Stimulated activated CD8-positive, alpha-beta memory T cell treated with anti-CD3 and anti-CD28 coated beads, Interleukin-4, amount 100 ng/mL, for 1 hour (primary cell): Measurements from ENCODE around the gene RBBP8NL.
"Not testable (repeated sequence)": the region's sequence is repeated elsewhere in the genome, so short reads cannot be mapped to it uniquely, and the experiment has no call there.

Source experiments
- DNase-seq, 2 donors: peaks; one replicate each; pipeline ENCODE4 v3.0.0-alpha.2; 2020; ENCODE audit warnings: low read depth in 2 of 2, low spot score in 1 of 2

RBBP8NL gene

DNA sequence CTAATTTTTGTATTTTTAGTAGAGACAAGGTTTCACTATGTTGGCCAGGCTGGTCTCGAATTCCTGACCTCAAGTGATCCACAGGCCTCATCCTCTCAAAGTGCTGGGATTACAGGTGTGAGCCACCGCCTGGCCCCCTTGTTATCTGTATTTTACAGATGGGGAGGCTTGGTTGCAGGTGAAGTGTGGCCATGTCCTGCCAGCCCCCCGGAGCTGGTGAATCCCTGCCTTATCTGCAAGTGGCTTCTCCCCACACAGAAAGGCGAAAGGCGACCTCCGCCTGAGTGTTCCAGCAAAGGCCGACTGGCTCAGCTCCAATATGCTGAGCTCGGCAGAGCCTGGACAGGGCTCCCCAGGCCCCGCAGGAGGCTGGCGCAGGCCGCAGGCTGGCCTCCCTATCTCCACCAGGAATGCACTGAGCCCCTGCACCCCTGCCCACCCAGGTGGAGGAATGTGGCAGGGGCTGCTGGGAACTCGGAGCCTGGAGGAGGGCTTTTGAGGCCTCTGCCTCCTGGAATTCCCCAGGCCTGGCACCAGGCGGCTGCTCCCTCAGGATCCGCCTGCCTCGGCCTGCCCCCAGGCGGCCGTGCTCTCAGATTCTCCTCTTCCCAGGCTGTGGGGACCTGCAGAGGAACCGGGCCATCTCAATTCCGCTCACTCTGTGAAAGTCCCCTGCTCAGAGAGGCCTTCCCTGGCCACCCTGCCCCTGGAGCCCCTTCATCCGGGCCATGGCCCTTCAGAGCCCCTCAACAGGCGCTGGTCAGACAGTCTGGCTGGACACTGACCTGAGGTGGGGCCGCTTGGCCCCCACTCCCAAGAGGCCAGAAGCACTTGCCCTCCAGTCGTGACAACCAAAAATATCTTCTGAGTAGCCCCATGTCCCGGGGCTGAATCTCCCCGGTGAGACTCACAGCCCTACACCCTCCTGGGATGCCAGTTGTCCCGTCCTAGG lies 51.0 kb downstream of the RBBP8NL start:
- DNase-seq, result no peak

DNA sequence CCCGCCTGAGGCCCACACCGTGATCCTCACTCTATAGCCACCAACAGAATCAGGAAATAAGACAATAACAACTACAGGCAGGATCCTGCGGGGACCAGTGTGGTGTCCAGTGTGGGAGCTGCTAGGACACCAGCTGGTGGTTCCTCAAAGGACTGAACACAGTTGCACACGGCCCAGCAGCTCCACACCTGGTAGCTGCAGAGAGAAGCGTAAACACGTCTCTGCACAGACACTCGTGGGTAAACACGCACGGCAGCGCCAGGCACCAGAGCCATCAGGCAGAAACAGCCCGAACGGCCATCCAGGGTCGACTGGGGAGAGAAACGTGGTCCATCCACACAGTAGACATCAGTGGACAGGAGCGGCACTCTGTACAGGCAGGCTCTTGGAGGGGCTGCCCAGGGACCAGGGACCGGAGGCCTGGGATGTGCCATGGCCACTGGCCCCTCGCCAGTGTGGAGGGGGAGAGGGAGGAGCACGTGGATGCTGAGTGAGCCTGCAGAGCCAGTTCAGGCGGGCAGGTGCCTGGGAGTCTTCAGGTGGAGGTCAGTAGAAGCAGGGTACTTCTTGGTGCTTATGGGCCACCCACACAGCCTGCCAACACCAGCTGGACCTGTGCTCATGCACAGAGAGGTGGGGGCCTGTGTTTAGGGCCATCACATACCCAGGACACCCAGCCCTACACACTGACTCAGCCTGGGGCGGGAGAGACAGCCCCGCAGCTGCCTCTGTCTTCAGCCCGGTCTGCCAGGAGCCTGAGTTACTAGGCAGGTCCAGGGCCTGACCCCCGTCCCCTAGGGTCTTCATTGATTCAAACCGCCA lies 52.8 kb downstream of the RBBP8NL start:
- DNase-seq, result no peak

DNA sequence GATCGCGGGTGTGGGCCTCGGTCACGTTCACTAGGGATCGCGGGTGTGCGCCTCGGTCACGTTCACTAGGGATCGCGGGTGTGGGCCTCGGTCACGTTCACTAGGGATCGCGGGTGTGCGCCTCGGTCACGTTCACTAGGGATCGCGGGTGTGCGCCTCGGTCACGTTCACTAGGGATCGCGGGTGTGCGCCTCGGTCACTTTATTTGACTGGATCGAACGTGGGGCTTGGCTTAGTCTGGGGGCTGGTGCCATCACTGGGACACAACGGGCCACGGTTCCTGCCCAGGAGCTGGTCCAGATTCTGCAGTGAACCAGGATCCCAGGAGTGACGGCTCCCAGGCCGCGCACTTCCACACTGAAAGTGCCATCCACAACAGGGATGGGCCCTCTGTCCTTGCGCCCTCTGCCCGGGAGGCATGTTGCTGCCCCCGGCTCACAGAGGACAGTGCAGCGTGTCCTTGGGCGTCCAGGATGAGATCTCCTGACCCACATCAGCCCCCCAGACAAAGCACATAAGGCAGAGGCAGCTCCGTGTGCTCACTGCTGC lies 53.6 kb downstream of the RBBP8NL start:
- DNase-seq, result not testable (repeated sequence)

GRCh38 chr20:62372042-62372993 lies 55.0 kb downstream of the RBBP8NL start:
- no peak for DNase-seq

DNA sequence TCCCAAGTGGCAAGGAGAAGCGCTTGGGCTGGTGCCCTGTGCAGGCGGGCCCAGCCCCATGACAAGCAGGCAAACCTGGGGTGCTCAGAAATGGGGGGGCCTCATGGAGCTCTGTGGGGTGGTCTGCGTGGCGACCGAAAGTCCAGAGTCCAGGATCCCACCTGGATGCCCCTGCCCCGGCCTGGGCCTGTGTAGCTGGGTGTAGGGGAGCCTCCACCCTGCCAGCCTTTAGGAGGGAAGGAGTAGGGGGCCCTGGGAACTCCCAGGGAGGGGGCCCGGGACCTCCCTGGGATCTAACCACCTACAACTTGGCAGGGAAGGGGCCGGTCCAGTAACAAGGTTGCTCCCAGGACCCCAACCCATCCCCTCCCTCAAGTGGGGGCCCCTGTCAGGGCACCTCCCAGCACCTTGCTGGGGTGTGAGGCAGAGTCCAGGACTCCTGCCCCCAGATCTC lies 55.7 kb downstream of the RBBP8NL start:
- DNase-seq, result no peak

- DNase-seq, result no peak
These were observed 56.3 kb downstream of the RBBP8NL start for GRCh38 chr20:62370807-62371587.

DNA sequence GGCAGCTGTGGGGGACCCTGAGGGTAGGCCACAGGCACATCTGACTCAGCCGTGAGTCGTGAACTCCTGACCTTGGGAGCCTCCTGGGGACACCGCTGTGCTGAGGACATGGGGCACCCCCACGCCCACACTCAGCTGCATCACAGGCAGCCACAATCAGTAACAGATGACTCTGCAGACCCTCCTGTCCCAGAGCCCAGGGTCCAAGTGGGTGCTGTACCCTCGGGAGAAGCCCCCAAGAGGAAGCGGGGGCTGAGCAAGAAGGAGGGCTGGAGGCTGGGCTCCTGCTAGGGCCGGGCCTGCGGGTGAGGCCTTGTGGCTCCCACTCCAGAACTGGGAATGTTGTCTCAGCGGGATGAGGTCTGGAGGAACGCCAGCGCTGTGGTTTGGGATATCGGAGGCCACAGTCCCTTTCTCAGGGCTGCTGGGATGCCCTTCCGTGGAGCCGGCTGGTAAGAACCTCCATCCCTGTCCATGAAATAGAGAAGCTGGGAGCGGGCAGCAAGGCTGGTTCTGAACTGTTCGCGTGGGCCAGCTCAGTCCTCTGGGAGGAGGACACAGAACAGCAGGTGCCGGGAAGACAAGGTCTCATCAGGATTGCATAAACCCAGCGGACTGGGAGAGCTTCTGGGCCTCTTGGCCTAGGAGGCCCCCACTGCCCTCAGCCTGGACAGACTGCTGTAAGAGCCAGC lies 57.1 kb downstream of the RBBP8NL start:
- no peak for DNase-seq

DNA sequence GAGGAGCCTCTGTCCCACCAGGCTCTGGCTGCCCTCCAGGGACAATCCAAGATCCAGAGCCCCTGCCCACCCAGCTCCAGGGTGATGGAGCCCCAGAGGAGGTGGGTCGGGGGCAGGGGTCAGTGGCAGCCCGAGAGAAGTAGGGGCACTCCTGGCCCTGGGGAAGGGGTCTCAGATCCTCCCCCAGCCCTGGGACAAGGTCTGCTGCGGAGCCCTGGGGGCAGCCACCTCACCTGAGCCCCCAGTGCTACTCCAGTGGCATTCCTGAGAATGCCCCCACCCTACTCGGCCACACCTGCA lies 57.6 kb downstream of the RBBP8NL start:
- no peak for DNase-seq

GRCh38 chr20:62368976-62369814 lies 58.1 kb downstream of the RBBP8NL start:
- DNase-seq, result no peak

DNA sequence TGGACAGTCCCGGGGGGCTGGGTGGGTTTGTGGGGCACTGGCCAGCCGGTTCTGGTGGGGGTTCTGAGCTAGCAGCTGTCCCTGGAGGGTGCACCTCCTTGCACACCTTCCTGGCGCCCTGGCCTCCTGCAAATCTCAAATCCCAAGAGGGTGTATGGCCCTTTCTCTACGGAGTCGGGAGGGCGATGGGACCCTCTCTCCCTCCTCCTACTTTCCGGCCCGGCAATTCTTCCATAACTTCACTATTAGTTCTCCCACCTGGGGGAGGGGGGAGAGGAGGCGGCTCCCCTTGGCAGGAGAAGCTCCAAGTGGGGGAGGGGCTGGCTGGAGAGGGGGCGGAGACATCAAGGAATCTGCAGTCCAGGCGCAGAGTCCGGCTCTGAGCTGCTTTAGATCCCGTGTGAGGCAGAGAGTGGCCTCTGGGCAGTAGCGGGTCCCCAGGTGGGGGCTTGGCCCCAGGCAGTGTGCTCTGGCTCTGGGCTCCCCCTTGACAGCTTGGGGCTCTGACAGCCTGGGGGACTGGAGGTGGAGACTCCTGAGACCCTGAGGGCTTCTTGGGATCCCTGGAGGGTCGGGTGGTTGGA lies 58.9 kb downstream of the RBBP8NL start:
- DNase-seq, result no peak

GRCh38 chr20:62367633-62368391 lies 59.5 kb downstream of the RBBP8NL start:
- no peak for DNase-seq

DNA sequence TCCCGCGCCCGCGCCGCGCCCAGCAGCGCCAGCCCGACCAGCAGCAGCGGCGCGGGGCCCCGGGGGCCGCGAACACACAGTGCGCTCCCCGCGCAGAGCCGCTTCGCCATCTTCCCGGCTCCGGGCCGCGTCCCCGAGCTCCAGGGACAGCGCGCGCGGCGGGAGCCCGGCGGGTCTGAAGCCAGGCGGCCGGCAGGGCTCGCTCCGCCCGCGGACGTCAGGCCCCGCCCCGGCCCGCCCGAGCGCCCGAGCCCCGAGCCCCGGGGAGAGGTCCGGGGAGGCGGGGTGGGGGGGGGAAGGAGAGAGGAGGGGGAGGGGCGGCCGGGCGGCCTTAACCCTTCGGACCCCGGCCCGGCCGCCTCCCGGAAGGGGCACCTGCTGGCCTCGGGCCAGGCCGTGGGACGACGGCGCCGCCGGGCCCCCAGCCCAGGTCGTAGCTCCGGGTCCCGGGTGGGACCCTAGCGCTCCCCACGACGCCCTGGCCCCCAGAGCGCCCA lies 60.2 kb downstream of the RBBP8NL start, which contains the start of gene LAMA5:
Gene LAMA5, minus strand, starts transcription at position 177 of the 497 bp plus-strand sequence. Its CDS starts 67 bp downstream, at position 110.
- no peak for DNase-seq

- DNase-seq, result no peak
These were observed 60.8 kb downstream of the RBBP8NL start for GRCh38 chr20:62366370-62367135.

DNA sequence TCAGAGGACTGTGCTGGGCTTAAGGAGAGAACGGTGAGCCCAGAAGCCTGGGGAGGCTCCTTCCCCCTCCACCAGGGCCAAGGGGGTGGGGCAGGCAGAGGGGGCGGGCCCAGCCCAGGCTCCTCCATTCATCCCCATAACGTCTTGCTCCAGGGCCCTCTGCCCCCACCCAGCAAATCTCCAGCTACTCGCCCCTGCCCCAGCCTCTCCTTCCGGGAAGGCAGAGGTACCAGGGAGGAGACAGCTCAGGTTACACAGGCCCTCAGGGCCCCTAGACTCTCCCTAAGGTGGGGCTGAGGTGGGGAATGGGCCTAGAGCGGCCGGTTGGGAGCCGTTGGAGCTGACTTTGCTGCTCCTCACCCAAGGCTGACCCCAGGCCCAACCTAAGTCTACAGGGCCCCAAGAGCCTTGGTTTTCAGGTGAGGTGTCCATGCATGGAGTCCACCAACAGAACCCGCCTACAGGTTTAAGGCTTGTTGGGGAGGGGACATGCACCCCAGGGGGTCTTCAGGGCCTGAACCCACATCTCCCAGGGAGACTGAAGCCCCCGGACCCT lies 61.4 kb downstream of the RBBP8NL start:
- DNase-seq, result no peak

GRCh38 chr20:62364911-62365736 lies 62.2 kb downstream of the RBBP8NL start:
- DNase-seq, result no peak
